ENCODE results near the gene PXYLP1.
"Not testable (repeated sequence)": the region's sequence is repeated elsewhere in the genome, so short reads cannot be mapped to it uniquely, and the experiment has no call there.

The PXYLP1 gene

GRCh38 chr3:141311170-141311495 is 79.5 kb downstream of the PXYLP1 start:
- Histone ChIP-seq H3K36me3 (ENCODE audit: control insufficient read depth, insufficient read depth, low read length) (no peaks in the 10 kb centered on the region), H3K27me3 (replicated peaks; ENCODE audit: control insufficient read depth, insufficient read depth, low read length) (no peaks in the 10 kb centered on the region), H3K4me3 (replicated peaks; ENCODE audit: low read depth, low read length) (peak overlapping the region; percentile 91)
- TF ChIP-seq CTCF (IDR thresholded peaks at IDR 0.05; ENCODE audit: insufficient read depth, low read length, poor library complexity, severe bottlenecking): no peak
- no peak for DNase-seq (ENCODE audit: extremely low read depth, insufficient read length)

- peak overlapping the region; percentile 91 for H3K4me3 ChIP-seq (replicated peaks; ENCODE audit: low read depth, low read length)
- TF ChIP-seq CTCF (IDR thresholded peaks at IDR 0.05; ENCODE audit: insufficient read depth, low read length, poor library complexity, severe bottlenecking): peak; percentile 78
- H3K36me3 ChIP-seq (ENCODE audit: control insufficient read depth, insufficient read depth, low read length): no peaks in the 10 kb centered on the region
- H3K27me3 ChIP-seq (replicated peaks; ENCODE audit: control insufficient read depth, insufficient read depth, low read length): no peaks in the 10 kb centered on the region
- DNase-seq (ENCODE audit: extremely low read depth, insufficient read length): peak; percentile 94
Observed at GRCh38 chr3:141311496-141312353, 80.1 kb downstream of the PXYLP1 start.

- DNase-seq (ENCODE audit: extremely low read depth, insufficient read length): no peak
- Histone ChIP-seq H3K36me3 (ENCODE audit: control insufficient read depth, insufficient read depth, low read length) (no peaks in the 10 kb centered on the region), H3K27me3 (replicated peaks; ENCODE audit: control insufficient read depth, insufficient read depth, low read length) (no peaks in the 10 kb centered on the region), H3K4me3 (replicated peaks; ENCODE audit: low read depth, low read length) (peak overlapping the region; percentile 56)
- TF ChIP-seq CTCF (IDR thresholded peaks at IDR 0.05; ENCODE audit: insufficient read depth, low read length, poor library complexity, severe bottlenecking): no peak
Observed at GRCh38 chr3:141312354-141313092, 80.9 kb downstream of the PXYLP1 start.

GRCh38 chr3:141313093-141313683 is 81.6 kb downstream of the PXYLP1 start:
- TF ChIP-seq CTCF (IDR thresholded peaks at IDR 0.05; ENCODE audit: insufficient read depth, low read length, poor library complexity, severe bottlenecking): no peak
- no peak for DNase-seq (ENCODE audit: extremely low read depth, insufficient read length)
- Histone ChIP-seq H3K4me3 (replicated peaks; ENCODE audit: low read depth, low read length) (no peak overlapping the region), H3K27me3 (replicated peaks; ENCODE audit: control insufficient read depth, insufficient read depth, low read length) (no peaks in the 10 kb centered on the region), H3K36me3 (ENCODE audit: control insufficient read depth, insufficient read depth, low read length) (no peaks in the 10 kb centered on the region)

GRCh38 chr3:141314415-141314814 is 82.8 kb downstream of the PXYLP1 start:
- DNase-seq (ENCODE audit: extremely low read depth, insufficient read length); H3K27me3 ChIP-seq (replicated peaks; ENCODE audit: control insufficient read depth, insufficient read depth, low read length); H3K36me3 ChIP-seq (ENCODE audit: control insufficient read depth, insufficient read depth, low read length); H3K4me3 ChIP-seq (replicated peaks; ENCODE audit: low read depth, low read length): not testable (repeated sequence)

- no peaks in the 10 kb centered on the region for H3K27me3 ChIP-seq (replicated peaks; ENCODE audit: control insufficient read depth, insufficient read depth, low read length)
- no peak for DNase-seq (ENCODE audit: extremely low read depth, insufficient read length)
- no peak overlapping the region for H3K4me3 ChIP-seq (replicated peaks; ENCODE audit: low read depth, low read length)
- no peak for TF ChIP-seq CTCF (IDR thresholded peaks at IDR 0.05; ENCODE audit: insufficient read depth, low read length, poor library complexity, severe bottlenecking)
- no peaks in the 10 kb centered on the region for H3K36me3 ChIP-seq (ENCODE audit: control insufficient read depth, insufficient read depth, low read length)
Observed at GRCh38 chr3:141316851-141317250, 85.2 kb downstream of the PXYLP1 start.

All from GM06990 (cell line).